Stimulated activated CD4-positive, alpha-beta T cell treated with anti-CD3 and anti-CD28 coated beads, Interleukin-12 subunit alpha, Interleukin-12 subunit beta, amount 100 ng/mL, for 4 hours (primary cell): ENCODE data around the gene INPP1.

Experiments used
- DNase-seq: peaks from one replicate; pipeline ENCODE4 v3.0.0-alpha.2; 2020

The INPP1 gene

GRCh38 chr2:190410166-190410565 lies 66.8 kb downstream of the INPP1 start:
- no peak for DNase-seq

- no peak for DNase-seq
Measured at GRCh38 chr2:190412966-190413365, 69.6 kb downstream of the INPP1 start.

GRCh38 chr2:190413421-190413820 lies 70.0 kb downstream of the INPP1 start:
- no peak for DNase-seq

GRCh38 chr2:190415251-190415650 lies 71.9 kb downstream of the INPP1 start:
- no peak for DNase-seq

DNA sequence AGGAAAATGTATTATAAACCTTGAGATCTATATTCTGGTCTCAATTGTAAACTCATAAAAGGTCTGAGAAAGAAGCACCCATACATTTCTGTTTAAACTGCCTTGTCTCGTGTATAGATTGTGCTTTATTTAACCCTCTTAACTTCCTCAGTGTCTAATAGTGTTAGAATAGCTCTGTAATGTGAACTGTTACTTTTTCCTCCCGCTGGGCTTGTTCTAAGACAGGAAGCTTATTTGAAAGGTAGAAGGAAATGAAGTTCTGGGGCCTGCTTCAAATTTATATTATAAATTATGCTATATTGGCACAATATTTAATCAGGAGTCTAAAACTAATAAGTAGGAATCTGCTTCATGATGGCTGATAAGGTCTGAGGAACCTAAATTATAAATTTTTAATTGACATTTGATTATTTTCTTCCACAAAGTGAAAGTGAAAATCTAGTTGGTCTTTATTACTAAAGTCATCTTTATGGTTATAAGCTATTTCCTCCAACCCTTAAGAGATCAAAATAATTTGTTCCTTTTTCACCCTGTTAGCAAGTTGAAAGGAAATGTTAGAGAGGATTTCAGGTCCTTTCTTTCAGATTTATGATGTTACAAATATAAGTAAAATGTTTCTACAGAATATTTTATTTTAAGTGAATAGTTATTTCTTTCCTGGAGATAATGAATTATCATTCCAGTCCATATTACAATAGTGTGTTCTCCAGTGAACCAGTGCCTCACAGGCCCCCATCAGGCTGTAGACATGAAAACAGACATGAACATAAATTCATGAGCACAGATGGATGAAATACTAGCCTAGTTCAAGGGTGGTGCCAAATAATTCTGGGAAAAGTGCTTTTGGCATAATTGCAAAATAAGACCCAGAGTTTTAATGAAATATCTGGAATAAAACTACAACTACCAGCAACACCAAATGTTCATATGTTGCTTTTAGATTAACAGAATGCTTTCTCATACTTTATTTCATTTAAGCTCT lies 72.7 kb downstream of the INPP1 start:
- no peak for DNase-seq

DNA sequence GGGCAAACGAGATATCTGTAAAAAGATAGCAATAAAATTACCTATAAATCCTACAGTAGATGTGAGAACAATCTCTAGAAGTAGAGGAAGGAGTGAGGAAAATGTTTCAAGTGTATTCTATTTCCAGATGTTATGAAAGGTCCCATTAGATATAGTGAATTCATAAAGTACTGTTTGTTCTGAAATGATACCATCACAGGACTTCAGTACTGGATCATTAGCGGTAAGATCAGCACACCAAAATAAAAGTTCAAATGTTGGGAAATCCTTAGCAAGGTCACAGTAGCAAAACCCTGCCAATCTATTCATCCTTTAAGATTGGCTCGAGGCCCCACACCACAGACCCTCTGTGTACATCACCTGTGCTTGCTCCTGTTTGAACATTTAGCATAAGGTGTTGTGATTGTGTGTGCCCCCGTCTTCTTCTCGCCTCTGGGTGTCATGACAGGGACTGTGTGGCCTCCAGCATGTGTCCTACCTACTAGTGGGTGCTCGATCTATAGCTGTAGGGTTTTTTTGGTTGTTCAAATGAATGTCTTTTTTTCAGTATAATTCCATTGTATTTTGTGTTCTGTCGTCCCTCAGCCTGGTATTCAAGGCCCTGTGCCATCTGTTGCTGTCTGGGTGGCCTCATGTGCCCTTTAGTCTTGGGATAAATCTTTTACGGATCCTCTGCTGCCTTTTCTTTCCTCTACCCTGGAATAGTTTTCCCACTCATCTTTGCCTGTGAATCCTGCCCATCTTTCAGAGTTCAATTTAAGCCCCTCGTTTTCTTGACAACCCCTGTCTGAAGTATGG lies 73.9 kb downstream of the INPP1 start:
- no peak for DNase-seq

GRCh38 chr2:190418727-190419126 lies 75.3 kb downstream of the INPP1 start:
- DNase-seq = no peak

DNA sequence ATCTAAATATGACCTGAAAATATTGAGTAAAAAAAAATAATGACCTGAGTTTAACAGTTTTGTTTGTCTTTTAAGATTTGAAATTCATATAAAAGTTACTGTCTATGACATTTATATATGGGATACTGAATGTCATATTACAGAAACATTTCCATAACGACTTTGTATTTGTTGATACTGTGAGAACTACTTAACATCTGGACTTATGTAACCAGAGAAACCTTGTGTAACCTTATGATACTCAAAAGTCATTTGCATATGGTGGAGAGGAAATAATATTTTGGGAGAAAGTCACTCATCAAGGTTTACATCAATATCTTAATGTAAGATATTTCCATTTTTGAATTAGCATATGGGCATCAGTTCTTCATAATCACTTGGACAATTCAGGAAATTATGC lies 77.4 kb downstream of the INPP1 start:
- no peak for DNase-seq
